HepG2 (cell line): Measurements from ENCODE around the gene SMIM14. TPM values are rescaled to one million over a fixed set of nuclear protein-coding genes. Genes with fewer than 3 reads are reported as not detected.

ENCODE experiments used
- ATAC-seq: fragments of 200-7000 bp; cut with Tn5 transposase; 3 replicates; pipeline ENCODE4 v1.9.1; 2020; ENCODE audit warnings: mild to moderate bottlenecking, moderate library complexity
- BruUV-seq: library from RNA; stranded (reverse); fragments of 400-500 nt; replicated peaks from 2 replicates; lab custom pipeline; 2021; lab: Mats Ljungman, UMichigan
- CTCF ChIA-PET: fragments of 300-600 bp; formaldehyde crosslinking; extraction: SDS; loops from one replicate; lab custom pipeline; 2021; ENCODE audit warnings: low total read pairs, inconsistent platforms, low intra/inter-chr PET ratio; lab: Yijun Ruan, JAX
- POLR2A ChIA-PET: fragments of 350-600 bp; sonication (Branson Sonifier 250); formaldehyde crosslinking; loops from one replicate; lab custom pipeline; 2020; ENCODE audit warnings: antibody characterized with exemption, inconsistent platforms; lab: Yijun Ruan, JAX
- DNase-seq: peaks from one replicate; pipeline ENCODE4 v3.0.0-alpha.2; 2015; ENCODE audit warnings: low spot score
- FAIRE-seq: peaks from 3 replicates; lab custom pipeline; 2011; peaks lifted over from hg19 to GRCh38; lab: Jason Lieb, UNC
- H2AFZ ChIP-seq: one replicate; pipeline ENCODE4 v1.6.1; 2011; ENCODE audit warnings: low read length, inconsistent platforms
- H3K27ac ChIP-seq: fragments of 300-600 bp; 3 replicates; pipeline ENCODE4 v1.8.0; 2011; ENCODE audit warnings: mixed run types, mild to moderate bottlenecking, mixed read lengths, low read length, inconsistent platforms; ENCODE audit not compliant: insufficient read depth; ENCODE audit errors: extremely low read length
- H3K27me3 ChIP-seq, 2 experiments: fragments of 200-600 bp in 1 of 2; 2 replicates in 1 of 2; 3 replicates in 1 of 2; pipeline versions ENCODE4 v1.6.0 to v1.8.0; 2011; ENCODE audit warnings: low read length in 2 of 2, mild to moderate bottlenecking in 2 of 2, moderate library complexity in 2 of 2, inconsistent platforms in 1 of 2; ENCODE audit not compliant: insufficient read depth in 2 of 2, control insufficient read depth in 1 of 2
- H3K36me3 ChIP-seq, 2 experiments: fragments of 200-600 bp in 1 of 2; replicated peaks in 1 of 2; 2 replicates in 1 of 2; 3 replicates in 1 of 2; pipeline versions ENCODE4 v1.5.1 to v1.8.0; 2011; ENCODE audit warnings: low read length in 2 of 2, inconsistent platforms in 1 of 2; ENCODE audit not compliant: insufficient read depth in 2 of 2, control insufficient read depth in 1 of 2
- H3K4me1 ChIP-seq: 2 replicates; pipeline ENCODE4 v1.5.1; 2012; ENCODE audit warnings: low read length, inconsistent platforms; ENCODE audit not compliant: insufficient read depth
- H3K4me2 ChIP-seq: 2 replicates; pipeline ENCODE4 v1.6.0; 2011; ENCODE audit warnings: low read depth, low read length, inconsistent platforms
- H3K4me3 ChIP-seq, 3 experiments: fragments of 200-600 bp in 1 of 3; sonication (generic), shearing (Covaris generic) in 1 of 3; replicated peaks in 1 of 3; 2 replicates each; pipeline ENCODE4 v1.5.1; 2011 to 2016; ENCODE audit warnings: low read length in 3 of 3, inconsistent platforms in 2 of 3, low read depth in 2 of 3, mild to moderate bottlenecking in 2 of 3, control low read depth in 1 of 3, mixed read lengths in 1 of 3; ENCODE audit not compliant: insufficient read depth in 1 of 3
- H3K79me2 ChIP-seq: one replicate; pipeline ENCODE4 v1.6.1; 2011; ENCODE audit warnings: low read length, inconsistent platforms; ENCODE audit not compliant: insufficient read depth
- H3K9ac ChIP-seq: 2 replicates; pipeline ENCODE4 v1.6.0; 2011; ENCODE audit warnings: mild to moderate bottlenecking, low read depth, low read length, inconsistent platforms; ENCODE audit not compliant: insufficient read depth
- H3K9me3 ChIP-seq: 2 replicates; pipeline ENCODE4 v1.5.1; 2012; ENCODE audit warnings: mild to moderate bottlenecking, low read length
- H4K20me1 ChIP-seq: 2 replicates; pipeline ENCODE4 v1.6.0; 2011; ENCODE audit warnings: inconsistent platforms, mild to moderate bottlenecking, low read length, moderate library complexity; ENCODE audit not compliant: insufficient read depth
- GATAD2A ChIP-seq: IDR thresholded peaks from 2 replicates; pipeline ENCODE4 v1.6.1; 2016
- IRF2 ChIP-seq: IDR thresholded peaks from 2 replicates; pipeline ENCODE4 v1.6.1; 2018; ENCODE audit warnings: missing genetic modification reagents, missing compliant biosample characterization
- JUNB ChIP-seq: sonication (generic); formaldehyde crosslinking; IDR thresholded peaks from 2 replicates; pipeline ENCODE4 v1.8.0; 2022; ENCODE audit warnings: missing genetic modification reagents, mild to moderate bottlenecking, borderline replicate concordance
- MAFF ChIP-seq: IDR thresholded peaks from 2 replicates; pipeline ENCODE4 v1.6.1; 2011; ENCODE audit warnings: low read depth, low read length, improper control_type of control experiment
- MAFK ChIP-seq, 2 experiments: IDR thresholded peaks in 1 of 2; conservative IDR thresholded peaks in 1 of 2; 2 replicates each; pipeline ENCODE4 v1.6.1; 2011; ENCODE audit warnings: improper control_type of control experiment in 2 of 2, low read length in 2 of 2
- REPIN1 ChIP-seq: sonication (generic); formaldehyde crosslinking; IDR thresholded peaks from 2 replicates; pipeline ENCODE4 v1.8.0; 2022; ENCODE audit warnings: missing genetic modification reagents, low read depth, mild to moderate bottlenecking, borderline replicate concordance
- RNF2 ChIP-seq: fragments of 450-650 bp; conservative IDR thresholded peaks from 2 replicates; pipeline ENCODE4 v1.6.1; 2016; ENCODE audit warnings: low read depth
- SNRNP70 ChIP-seq: fragments of 200-400 bp; formaldehyde crosslinking; IDR thresholded peaks from 2 replicates; pipeline ENCODE4 v1.6.1; 2017; ENCODE audit warnings: mild to moderate bottlenecking, low read depth, low read length, moderate library complexity
- ZBTB7A ChIP-seq: sonication (generic); formaldehyde crosslinking; IDR thresholded peaks from 2 replicates; pipeline ENCODE4 v1.8.0; 2022; ENCODE audit warnings: mild to moderate bottlenecking, missing genetic modification reagents
- ZNF354B ChIP-seq: sonication (generic); formaldehyde crosslinking; IDR thresholded peaks from 2 replicates; pipeline ENCODE4 v1.8.0; 2022; ENCODE audit warnings: mild to moderate bottlenecking, missing genetic modification reagents
- ZNF607 ChIP-seq: sonication (generic); formaldehyde crosslinking; IDR thresholded peaks from 2 replicates; pipeline ENCODE4 v1.5.1; 2020; ENCODE audit warnings: missing genetic modification reagents, mild to moderate bottlenecking, borderline replicate concordance
- ZNF672 ChIP-seq: sonication (generic); formaldehyde crosslinking; IDR thresholded peaks from 2 replicates; pipeline ENCODE4 v1.8.1; 2022; ENCODE audit warnings: missing genetic modification reagents
- WGBS: methylation state at CpG from one replicate; pipeline ENCODE4 v1.1.6; 2017; ENCODE audit warnings: low lambda C conversion rate; 5-methylcytosine and 5-hydroxymethylcytosine counted together
- in situ Hi-C: cut with HindIII; loops from 2 replicates; pipeline ENCODE4 v1.10.0; 2017; ENCODE audit warnings: low pct_unique_long_range_greater_than_20kb; ENCODE audit not compliant: extremely low pct_ligation_motif_present
- intact Hi-C: fragments of 100-400 bp; cut with micrococcal nuclease; formaldehyde crosslinking; loops from one replicate; pipeline ENCODE4 v1.10.0; 2022; ENCODE audit not compliant: unreplicated experiment
- polyA plus RNA-seq, 8 experiments: library from polyadenylated mRNA; depleted of rRNA in 3 of 8; stranded (reverse) in 7 of 8; unstranded in 1 of 8; fragments of >200 nt; fragmentation: Illumina TruSeq in 4 of 8; extraction: Trizol in 4 of 8; gene quantifications; 2 replicates each; pipeline versions ENCODE4 v1.2.1 to v1.2.3, GENCODE V29; 2011 to 2016; ENCODE audit warnings: low read depth in 4 of 8, missing spikeins in 1 of 8, mixed read lengths in 1 of 8; ENCODE audit not compliant: insufficient read depth in 1 of 8
- total RNA-seq, 5 experiments: library from RNA; depleted of rRNA; stranded (reverse); fragments of >200 nt; fragmentation: Illumina TruSeq; extraction: Trizol; gene quantifications; 2 replicates each; pipeline ENCODE4 v1.2.3, GENCODE V29; 2016; ENCODE audit warnings: low read depth in 1 of 5
- TF ChIP-seq, protein P1 (sequence below): sonication (generic); formaldehyde crosslinking; conservative IDR thresholded peaks from 2 replicates; pipeline ENCODE4 v1.8.0; 2022; ENCODE audit warnings: low read depth, missing genetic modification reagents
- TF ChIP-seq, protein P2 (sequence below): IDR thresholded peaks from 2 replicates; pipeline ENCODE4 v1.6.1; 2018; ENCODE audit warnings: missing genetic modification reagents

The SMIM14 gene
- total and polyA plus RNA-seq, 2 of the 13 experiments (the other 11 are each of a cell fraction or from before 2014, with no cell fraction given): 16.3 to 28.1 TPM

DNA sequence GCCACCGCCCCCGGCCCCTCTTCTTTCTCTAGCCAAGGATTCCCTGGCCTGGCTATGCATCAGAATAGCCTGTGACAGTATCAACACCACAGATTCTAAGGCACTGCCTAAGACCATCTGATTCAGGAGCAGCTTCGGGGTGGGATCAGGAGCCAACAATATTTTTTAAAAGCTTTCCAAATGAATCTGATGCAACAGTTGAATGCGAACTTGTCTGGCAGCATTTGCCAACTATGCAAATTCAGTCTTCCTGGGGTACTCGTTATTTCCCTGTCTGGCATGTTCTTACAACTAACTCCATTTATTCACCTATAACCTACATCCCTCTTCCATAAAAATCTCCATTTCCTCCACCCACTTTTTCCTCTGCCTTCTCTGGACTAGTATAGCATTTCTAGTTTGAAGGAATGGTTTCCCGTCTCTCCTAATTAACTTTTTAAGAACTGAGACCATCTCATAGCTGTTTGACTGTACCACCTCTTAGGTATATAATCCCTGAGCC is 75.3 kb downstream of the SMIM14 start:
- BruUV-seq: no TSS peak
- Histone ChIP-seq H2AFZ (no peak overlapping the region), H3K4me3 (no peak overlapping the region), H3K27me3 (no peaks in the 10 kb centered on the region), H3K36me3 (no peaks in the 10 kb centered on the region), H3K79me2 (no peaks in the 10 kb centered on the region), H3K9me3 (no peaks in the 10 kb centered on the region), H3K27ac (no peak overlapping the region), H3K9ac (no peak overlapping the region), H4K20me1 (no peaks in the 10 kb centered on the region), H3K4me2 (no peak overlapping the region), H3K4me1 (peaks cover 14% of the 10 kb centered on the region)
- intact Hi-C loops (no loop called here), in situ Hi-C loops (no loop called here)
- WGBS: 98% methylated on average over 5 of the region's 6 CpGs
- ChIA-PET CTCF (no interaction called here), POLR2A (interaction anchor here (0.8 kb wide), 1 partner anchor 75 kb away, joined by 3 read pairs; no protein-coding TSS in a partner anchor)
- ATAC-seq (no peak), DNase-seq (no peak), FAIRE-seq (no peak)
- no peak for TF ChIP-seq ZNF672
- peak in 1 of 2 experiments; percentile 49; a peak in 3 of 4 replicates for TF ChIP-seq MAFK (conservative IDR thresholded peaks at IDR 0.05 in 1 of 2, IDR thresholded peaks at IDR 0.05 in 1 of 2; ENCODE audit: low read length in 2 of 2)

- no peaks in the 10 kb centered on the region for H4K20me1 ChIP-seq
- peaks cover 20% of the 10 kb centered on the region for H3K4me1 ChIP-seq
- intact Hi-C loops (no loop called here), in situ Hi-C loops (no loop called here)
- no peak for FAIRE-seq
- H3K79me2 ChIP-seq: no peaks in the 10 kb centered on the region
- ChIA-PET CTCF (no interaction called here), POLR2A (interaction anchor here (0.8 kb wide), 1 partner anchor 75 kb away, joined by 3 read pairs; no protein-coding TSS in a partner anchor)
- no peak for ATAC-seq
- WGBS: 97% methylated on average over 5 of the region's 5 CpGs
- H3K9me3 ChIP-seq: no peaks in the 10 kb centered on the region
- no TSS peak for BruUV-seq
- H3K4me2 ChIP-seq: no peak overlapping the region
- TF ChIP-seq SNRNP70 (no peak), MAFF (no peak), GATAD2A (no peak), RNF2 (no peak), IRF2 (CRISPR knock-in tag) (no peak), ZNF607 (CRISPR knock-in tag) (no peak), ZNF354B (CRISPR knock-in tag) (no peak), JUNB (CRISPR knock-in tag) (no peak), REPIN1 (no peak), ZBTB7A (CRISPR knock-in tag) (no peak)
- TF ChIP-seq, protein P1, sequence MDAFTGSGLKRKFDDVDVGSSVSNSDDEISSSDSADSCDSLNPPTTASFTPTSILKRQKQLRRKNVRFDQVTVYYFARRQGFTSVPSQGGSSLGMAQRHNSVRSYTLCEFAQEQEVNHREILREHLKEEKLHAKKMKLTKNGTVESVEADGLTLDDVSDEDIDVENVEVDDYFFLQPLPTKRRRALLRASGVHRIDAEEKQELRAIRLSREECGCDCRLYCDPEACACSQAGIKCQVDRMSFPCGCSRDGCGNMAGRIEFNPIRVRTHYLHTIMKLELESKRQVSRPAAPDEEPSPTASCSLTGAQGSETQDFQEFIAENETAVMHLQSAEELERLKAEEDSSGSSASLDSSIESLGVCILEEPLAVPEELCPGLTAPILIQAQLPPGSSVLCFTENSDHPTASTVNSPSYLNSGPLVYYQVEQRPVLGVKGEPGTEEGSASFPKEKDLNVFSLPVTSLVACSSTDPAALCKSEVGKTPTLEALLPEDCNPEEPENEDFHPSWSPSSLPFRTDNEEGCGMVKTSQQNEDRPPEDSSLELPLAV (CRISPR knock-in tag): no peak
- TF ChIP-seq, protein P2, sequence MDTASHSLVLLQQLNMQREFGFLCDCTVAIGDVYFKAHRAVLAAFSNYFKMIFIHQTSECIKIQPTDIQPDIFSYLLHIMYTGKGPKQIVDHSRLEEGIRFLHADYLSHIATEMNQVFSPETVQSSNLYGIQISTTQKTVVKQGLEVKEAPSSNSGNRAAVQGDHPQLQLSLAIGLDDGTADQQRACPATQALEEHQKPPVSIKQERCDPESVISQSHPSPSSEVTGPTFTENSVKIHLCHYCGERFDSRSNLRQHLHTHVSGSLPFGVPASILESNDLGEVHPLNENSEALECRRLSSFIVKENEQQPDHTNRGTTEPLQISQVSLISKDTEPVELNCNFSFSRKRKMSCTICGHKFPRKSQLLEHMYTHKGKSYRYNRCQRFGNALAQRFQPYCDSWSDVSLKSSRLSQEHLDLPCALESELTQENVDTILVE: no peak
- no peaks in the 10 kb centered on the region for H3K27me3 ChIP-seq
- H3K36me3 ChIP-seq: no peaks in the 10 kb centered on the region
- H3K27ac ChIP-seq: no peak overlapping the region
- no peak overlapping the region for H3K4me3 ChIP-seq
- no peak overlapping the region for H2AFZ ChIP-seq
- DNase-seq: no peak
- no peak overlapping the region for H3K9ac ChIP-seq
Observed at GRCh38 chr4:39562792-39563191, 75.9 kb downstream of the SMIM14 start.
